Breast epithelium (tissue), 3 donors: ENCODE results near the gene SPON1.

Experiments
- CTCF ChIP-seq, 3 donors: fragments of 450-650 bp; IDR thresholded peaks; one replicate each; pipeline ENCODE4 v1.5.1; 2016 to 2017; ENCODE audit warnings: antibody characterized with exemption in 3 of 3, mild to moderate bottlenecking in 3 of 3, moderate library complexity in 3 of 3
- POLR2A ChIP-seq: fragments of 450-650 bp; IDR thresholded peaks from one replicate; pipeline ENCODE4 v1.6.1; 2016; ENCODE audit warnings: antibody characterized with exemption, mild to moderate bottlenecking, moderate library complexity
- POLR2AphosphoS5 ChIP-seq, 3 donors: sonication (generic); formaldehyde crosslinking; IDR thresholded peaks; one replicate each; pipeline ENCODE4 v1.6.1; 2017; ENCODE audit warnings: antibody characterized with exemption in 3 of 3

- TF ChIP-seq CTCF (IDR thresholded peaks at IDR 0.05) = no peak
- no peak for TF ChIP-seq POLR2A
- no peak for TF ChIP-seq POLR2AphosphoS5 (IDR thresholded peaks at IDR 0.05)
Observed at GRCh38 chr11:13972043-13972910, 9.8 kb downstream of the SPON1 start.
